DOHH2 (cell line): ENCODE measurements around the gene FAT2.

ENCODE experiments used
- H3F3A ChIP-seq: fragments of 200-600 bp; sonication (generic), shearing (Covaris generic); 2 replicates; pipeline ENCODE4 v1.6.0; 2016; ENCODE audit warnings: antibody characterized with exemption, mild to moderate bottlenecking; ENCODE audit not compliant: control insufficient read depth, insufficient read depth
- H3K27ac ChIP-seq: fragments of 200-600 bp; sonication (generic); 2 replicates; pipeline ENCODE4 v1.5.1; 2014; ENCODE audit warnings: low read depth, mild to moderate bottlenecking, low read length, moderate library complexity
- H3K27me3 ChIP-seq: fragments of 200-600 bp; sonication (generic); 2 replicates; pipeline ENCODE4 v1.6.1; 2014; ENCODE audit warnings: mild to moderate bottlenecking, low read length, mixed read lengths; ENCODE audit not compliant: control insufficient read depth
- H3K36me3 ChIP-seq: fragments of 200-600 bp; sonication (generic); 2 replicates; pipeline ENCODE4 v1.6.1; 2014; ENCODE audit warnings: mild to moderate bottlenecking, low read length, moderate library complexity, mixed read lengths; ENCODE audit not compliant: control insufficient read depth
- H3K4me1 ChIP-seq: fragments of 200-600 bp; sonication (generic); 2 replicates; pipeline ENCODE4 v1.6.1; 2014; ENCODE audit warnings: mild to moderate bottlenecking, low read length, mixed read lengths; ENCODE audit not compliant: control insufficient read depth
- H3K4me2 ChIP-seq: fragments of 200-600 bp; sonication (generic); 2 replicates; pipeline ENCODE4 v1.6.0; 2014; ENCODE audit warnings: mild to moderate bottlenecking, low read length, moderate library complexity
- H3K4me3 ChIP-seq: fragments of 200-600 bp; sonication (generic); 2 replicates; pipeline ENCODE4 v1.5.1; 2014; ENCODE audit warnings: mild to moderate bottlenecking, low read length, mixed read lengths
- H3K79me2 ChIP-seq: fragments of 200-600 bp; sonication (generic); 2 replicates; pipeline ENCODE4 v1.6.1; 2014; ENCODE audit warnings: mild to moderate bottlenecking, low read length, mixed read lengths; ENCODE audit not compliant: control insufficient read depth
- H3K9me2 ChIP-seq: fragments of 200-600 bp; sonication (generic); replicated peaks from 2 replicates; pipeline ENCODE4 v1.6.1; 2014; ENCODE audit warnings: mild to moderate bottlenecking, low read length, mixed read lengths; ENCODE audit not compliant: control insufficient read depth
- H3K9me3 ChIP-seq: fragments of 200-600 bp; sonication (generic); 2 replicates; pipeline ENCODE4 v1.6.1; 2014; ENCODE audit warnings: antibody characterized with exemption, low read length, mixed read lengths; ENCODE audit not compliant: control insufficient read depth, insufficient read depth
- H4K20me1 ChIP-seq: fragments of 200-600 bp; sonication (generic); 2 replicates; pipeline ENCODE4 v1.6.0; 2014; ENCODE audit warnings: low read depth, mild to moderate bottlenecking, antibody characterized with exemption, low read length, moderate library complexity; ENCODE audit not compliant: control insufficient read depth, insufficient read depth
- EZH2phosphoT487 ChIP-seq: fragments of 200-600 bp; sonication (generic); IDR thresholded peaks from 2 replicates; pipeline ENCODE4 v1.6.1; 2017; ENCODE audit warnings: borderline replicate concordance, mild to moderate bottlenecking, antibody characterized with exemption, low read length, moderate library complexity, mixed read lengths
- TF ChIP-seq, protein P1 (sequence below): fragments of 200-600 bp; sonication (generic); IDR thresholded peaks from one replicate; pipeline ENCODE4 v1.5.1; 2014; ENCODE audit warnings: antibody characterized with exemption, mild to moderate bottlenecking, low read depth, low read length; ENCODE audit not compliant: poor library complexity, severe bottlenecking

Gene FAT2

DNA sequence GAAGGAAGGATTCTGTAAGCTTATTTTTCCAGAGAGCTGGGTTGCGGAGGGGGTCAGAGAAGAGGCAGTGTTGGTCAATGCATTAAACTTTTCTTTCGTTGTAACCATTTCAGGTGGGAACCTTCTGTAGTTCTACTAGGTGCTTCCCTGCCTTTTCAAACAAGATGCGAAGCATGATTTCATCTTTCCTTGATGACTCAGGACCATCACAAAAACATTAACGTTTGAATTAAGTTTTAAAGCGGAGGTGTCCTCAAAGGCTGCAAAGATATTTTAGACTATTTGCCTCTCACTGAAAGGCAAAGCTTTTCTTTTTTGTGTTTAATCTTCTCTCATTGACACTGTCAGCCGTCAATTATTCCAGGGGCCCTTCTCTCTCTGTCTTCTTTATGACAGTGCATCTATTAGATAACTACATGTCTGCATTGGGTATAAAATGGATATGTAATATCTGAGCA is 26.3 kb upstream of the FAT2 start:
- H3K27ac ChIP-seq = no peak overlapping the region
- no peak overlapping the region for H3K4me3 ChIP-seq
- H3K79me2 ChIP-seq = no peaks in the 10 kb centered on the region
- H3F3A ChIP-seq = no peaks in the 10 kb centered on the region
- no peaks in the 10 kb centered on the region for H3K4me1 ChIP-seq
- no peaks in the 10 kb centered on the region for H3K9me3 ChIP-seq
- H3K4me2 ChIP-seq = no peak overlapping the region
- peaks cover 11% of the 10 kb centered on the region; the same call in 1 of the 2 replicates for H3K27me3 ChIP-seq
- no peaks in the 10 kb centered on the region for H3K9me2 ChIP-seq
- TF ChIP-seq, protein P1, sequence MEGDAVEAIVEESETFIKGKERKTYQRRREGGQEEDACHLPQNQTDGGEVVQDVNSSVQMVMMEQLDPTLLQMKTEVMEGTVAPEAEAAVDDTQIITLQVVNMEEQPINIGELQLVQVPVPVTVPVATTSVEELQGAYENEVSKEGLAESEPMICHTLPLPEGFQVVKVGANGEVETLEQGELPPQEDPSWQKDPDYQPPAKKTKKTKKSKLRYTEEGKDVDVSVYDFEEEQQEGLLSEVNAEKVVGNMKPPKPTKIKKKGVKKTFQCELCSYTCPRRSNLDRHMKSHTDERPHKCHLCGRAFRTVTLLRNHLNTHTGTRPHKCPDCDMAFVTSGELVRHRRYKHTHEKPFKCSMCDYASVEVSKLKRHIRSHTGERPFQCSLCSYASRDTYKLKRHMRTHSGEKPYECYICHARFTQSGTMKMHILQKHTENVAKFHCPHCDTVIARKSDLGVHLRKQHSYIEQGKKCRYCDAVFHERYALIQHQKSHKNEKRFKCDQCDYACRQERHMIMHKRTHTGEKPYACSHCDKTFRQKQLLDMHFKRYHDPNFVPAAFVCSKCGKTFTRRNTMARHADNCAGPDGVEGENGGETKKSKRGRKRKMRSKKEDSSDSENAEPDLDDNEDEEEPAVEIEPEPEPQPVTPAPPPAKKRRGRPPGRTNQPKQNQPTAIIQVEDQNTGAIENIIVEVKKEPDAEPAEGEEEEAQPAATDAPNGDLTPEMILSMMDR = no peak
- no peak for TF ChIP-seq EZH2phosphoT487
- no peaks in the 10 kb centered on the region for H4K20me1 ChIP-seq
- no peaks in the 10 kb centered on the region for H3K36me3 ChIP-seq

DNA sequence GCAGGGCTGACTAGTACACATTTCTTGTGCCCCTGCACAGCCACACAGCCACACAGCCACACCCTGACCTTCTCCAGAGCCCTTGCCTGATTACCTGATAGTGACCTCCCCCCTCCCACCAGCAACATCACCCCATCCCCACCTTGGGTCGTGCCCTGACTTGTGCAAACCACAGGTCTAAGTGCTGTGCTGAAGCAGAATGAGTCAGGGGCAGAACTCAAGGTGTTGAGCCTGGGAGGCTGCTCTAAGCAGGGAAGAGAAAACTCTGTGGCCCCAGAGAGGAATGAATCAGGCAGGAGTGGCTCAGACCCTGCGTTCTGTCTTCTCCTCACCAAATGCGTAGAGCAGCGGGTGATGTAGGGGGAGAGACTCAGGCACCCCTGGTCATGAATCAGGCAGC is 24.3 kb upstream of the FAT2 start:
- Histone ChIP-seq H3K27me3 (peaks cover 2% of the 10 kb centered on the region; the same call in 1 of the 2 replicates), H3K27ac (no peak overlapping the region), H3K4me1 (no peaks in the 10 kb centered on the region), H3K79me2 (no peaks in the 10 kb centered on the region), H3K36me3 (no peaks in the 10 kb centered on the region), H3K9me3 (no peaks in the 10 kb centered on the region), H4K20me1 (no peaks in the 10 kb centered on the region), H3K9me2 (no peaks in the 10 kb centered on the region), H3K4me3 (no peak overlapping the region), H3F3A (no peaks in the 10 kb centered on the region), H3K4me2 (no peak overlapping the region)
- TF ChIP-seq, protein P1 = no peak
- no peak for TF ChIP-seq EZH2phosphoT487

DNA sequence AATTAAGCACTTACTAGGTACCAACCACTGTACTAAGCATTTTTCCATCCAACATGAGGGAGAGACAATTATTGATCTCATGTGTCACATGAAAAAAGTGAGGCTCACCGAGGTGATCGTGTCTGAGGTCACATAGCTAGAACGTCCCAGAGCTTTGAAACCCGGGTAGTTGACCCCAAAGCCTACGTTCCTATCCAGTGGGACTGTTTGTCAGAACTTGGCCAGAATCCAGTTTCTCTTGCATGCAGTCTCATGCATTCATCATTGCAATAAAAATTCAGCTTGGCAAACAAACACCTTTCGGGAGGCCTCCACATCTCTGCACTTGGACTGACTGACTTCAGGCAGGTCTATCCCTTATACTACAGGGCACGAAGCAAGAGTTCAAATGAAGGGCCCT is 23.4 kb upstream of the FAT2 start:
- no peaks in the 10 kb centered on the region for H4K20me1 ChIP-seq
- H3K4me1 ChIP-seq = no peaks in the 10 kb centered on the region
- H3K27ac ChIP-seq = no peak overlapping the region
- no peaks in the 10 kb centered on the region for H3F3A ChIP-seq
- no peak overlapping the region for H3K4me3 ChIP-seq
- no peaks in the 10 kb centered on the region for H3K79me2 ChIP-seq
- H3K9me3 ChIP-seq = no peaks in the 10 kb centered on the region
- peaks cover 2% of the 10 kb centered on the region; the same call in 1 of the 2 replicates for H3K27me3 ChIP-seq
- no peaks in the 10 kb centered on the region for H3K9me2 ChIP-seq
- H3K4me2 ChIP-seq = no peak overlapping the region
- TF ChIP-seq, protein P1 = no peak
- no peak for TF ChIP-seq EZH2phosphoT487
- H3K36me3 ChIP-seq = no peaks in the 10 kb centered on the region
